T-helper 22 cell (primary cell): ENCODE measurements around the gene ADGRF4.

Experiments
- DNase-seq: peaks from one replicate; pipeline ENCODE4 v3.0.0-alpha.2; 2020; ENCODE audit warnings: low read depth

The ADGRF4 gene

DNA sequence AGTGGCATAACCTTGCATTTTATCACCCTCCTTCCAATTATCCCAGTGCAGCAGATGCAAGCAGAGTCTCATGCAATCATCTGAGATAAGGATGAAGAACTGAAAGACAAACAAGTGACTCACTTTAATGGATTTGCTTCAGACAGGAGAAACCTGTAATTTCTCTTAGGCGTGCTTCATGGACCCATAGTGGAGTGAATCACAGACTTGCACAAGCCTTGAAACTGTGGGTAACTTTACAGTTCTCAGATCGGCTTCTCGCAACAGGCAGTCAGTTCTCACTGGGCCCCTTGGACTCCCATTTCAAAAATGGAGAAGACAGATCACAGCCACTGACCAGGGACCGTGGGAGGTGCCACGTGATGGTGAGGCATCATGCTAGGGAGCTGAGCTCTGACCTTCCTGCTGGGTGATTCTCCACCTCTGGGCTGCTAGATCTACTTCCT, at the start of gene ADGRF4:
Gene ADGRF4 (plus strand): TSS at position 239 of the 446 bp plus-strand sequence. CDS start 8,666 bp downstream, outside the sequence.
- no peak for DNase-seq

- no peak for DNase-seq
Measured at GRCh38 chr6:47650553-47651432, 47.6 kb upstream of the ADGRF4 start.

DNA sequence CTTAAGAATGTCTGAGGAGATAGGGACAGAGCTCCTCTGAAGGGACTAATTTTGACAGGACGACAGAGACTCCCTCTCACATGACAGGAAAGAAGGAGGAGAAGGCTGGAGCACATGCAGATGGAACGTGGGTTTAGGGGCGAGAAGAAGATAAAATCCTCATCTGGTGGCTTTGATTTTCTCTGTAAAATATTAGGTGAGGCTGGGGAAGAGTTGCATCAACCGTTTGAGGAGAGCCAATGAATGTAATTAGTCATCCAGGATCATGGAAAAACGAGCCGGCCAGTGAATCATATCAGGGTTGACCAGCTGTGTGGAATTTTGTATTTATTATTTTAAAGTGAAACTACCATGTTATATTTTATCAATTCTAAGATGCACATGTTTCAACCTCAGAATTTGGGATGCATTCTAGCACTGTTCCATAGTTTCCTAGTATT, 46.9 kb upstream of the ADGRF4 start:
- no peak for DNase-seq

GRCh38 chr6:47653706-47654105, 44.7 kb upstream of the ADGRF4 start:
- DNase-seq, result no peak

- DNase-seq, result no peak
Measured at GRCh38 chr6:47654255-47654654, 44.1 kb upstream of the ADGRF4 start.

GRCh38 chr6:47655719-47656595, 42.4 kb upstream of the ADGRF4 start:
- DNase-seq, result no peak

DNA sequence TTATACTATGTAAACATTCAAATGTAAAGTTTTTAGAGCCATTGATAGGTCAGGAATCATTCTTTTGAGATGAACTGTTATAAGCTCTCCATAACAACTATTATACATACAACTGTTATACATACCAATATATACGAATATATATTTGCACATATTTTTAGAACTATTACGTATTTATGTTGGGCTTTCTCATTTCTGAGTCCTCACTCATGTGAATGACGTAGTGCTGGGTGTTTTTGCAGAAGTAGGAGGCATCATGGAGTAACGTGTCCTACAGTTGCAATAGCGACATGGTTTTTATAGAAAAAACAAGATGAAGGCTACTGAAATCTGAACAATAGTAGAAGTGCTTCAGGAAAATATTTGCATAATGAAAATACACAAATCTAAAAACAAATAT, 36.4 kb upstream of the ADGRF4 start:
- DNase-seq, result no peak

DNA sequence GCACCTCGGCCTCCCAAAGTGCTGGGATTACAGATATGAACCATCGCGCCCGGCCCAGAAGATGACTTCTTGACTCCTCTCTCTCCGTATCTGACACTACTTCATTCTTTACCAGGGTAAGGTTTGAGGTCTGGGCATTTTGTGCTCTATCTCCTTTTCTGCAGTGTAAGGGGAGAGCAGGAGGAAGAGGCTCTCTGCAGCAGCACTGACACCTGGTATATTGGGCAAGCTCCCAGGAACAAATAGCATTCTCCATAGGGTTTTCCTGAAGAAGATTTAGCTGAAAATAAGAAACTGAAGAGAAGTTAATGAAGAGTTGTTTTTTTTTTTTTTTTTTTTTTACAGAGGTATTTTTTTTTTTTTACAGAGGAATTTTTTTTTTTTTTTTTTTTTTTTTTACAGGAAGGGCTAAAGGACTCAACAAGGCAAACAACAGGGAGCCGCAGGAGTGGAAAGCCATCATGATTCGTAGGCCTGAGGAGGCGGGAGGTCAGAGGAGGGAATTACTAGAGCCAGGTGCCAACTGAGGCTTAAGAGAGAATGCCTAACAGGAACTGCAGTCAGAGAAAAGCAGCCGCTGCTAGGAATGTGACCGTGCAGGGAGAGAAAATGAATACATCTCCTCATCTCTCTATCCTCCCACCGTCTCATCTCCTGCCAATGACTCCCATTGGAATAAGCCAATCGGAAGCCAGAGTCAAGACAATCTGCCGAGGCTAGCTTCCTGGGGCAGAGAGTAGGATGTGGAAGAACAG, 34.7 kb upstream of the ADGRF4 start:
- no peak for DNase-seq

GRCh38 chr6:47665112-47665511, 33.3 kb upstream of the ADGRF4 start:
- no peak for DNase-seq

- DNase-seq, result no peak
Measured at GRCh38 chr6:47669684-47670513, 28.5 kb upstream of the ADGRF4 start.

DNA sequence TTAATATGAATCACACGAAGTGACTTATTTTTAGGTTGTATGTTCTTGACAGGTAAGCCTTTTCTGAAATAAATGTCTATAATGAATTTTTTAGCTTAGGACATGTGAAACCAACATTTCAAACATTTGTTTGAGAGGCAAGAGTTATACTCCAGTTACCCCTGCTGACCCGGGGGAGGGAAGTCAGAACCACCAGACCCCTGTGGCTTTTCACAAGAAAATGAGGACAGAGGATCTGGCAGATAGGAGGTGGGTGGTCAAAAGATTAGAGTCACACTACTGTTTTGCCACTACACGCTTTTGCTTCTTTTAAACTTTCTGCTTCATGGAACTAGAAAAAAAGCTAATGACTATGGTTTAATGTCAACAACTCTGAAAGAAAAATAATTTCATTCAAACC, 27.5 kb upstream of the ADGRF4 start:
- no peak for DNase-seq

DNA sequence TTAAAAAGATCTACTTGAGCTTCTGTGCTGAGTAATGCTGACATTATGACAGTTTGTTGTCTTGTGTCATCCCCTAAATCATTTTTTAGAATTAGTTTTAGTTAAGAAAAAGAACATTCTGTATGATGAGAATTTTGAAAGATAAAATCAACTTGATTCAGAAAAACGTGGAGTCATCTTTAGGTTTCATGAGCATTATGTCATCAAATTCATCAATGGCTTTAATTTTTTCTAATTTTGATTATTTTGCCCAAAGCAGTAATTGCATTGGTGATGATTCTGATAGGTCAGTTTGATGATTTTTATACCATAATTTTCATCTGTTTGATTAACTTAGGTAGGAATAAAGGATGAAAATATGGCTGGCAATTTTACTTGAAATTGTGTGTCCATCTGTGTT, 26.6 kb upstream of the ADGRF4 start:
- DNase-seq, result no peak

DNA sequence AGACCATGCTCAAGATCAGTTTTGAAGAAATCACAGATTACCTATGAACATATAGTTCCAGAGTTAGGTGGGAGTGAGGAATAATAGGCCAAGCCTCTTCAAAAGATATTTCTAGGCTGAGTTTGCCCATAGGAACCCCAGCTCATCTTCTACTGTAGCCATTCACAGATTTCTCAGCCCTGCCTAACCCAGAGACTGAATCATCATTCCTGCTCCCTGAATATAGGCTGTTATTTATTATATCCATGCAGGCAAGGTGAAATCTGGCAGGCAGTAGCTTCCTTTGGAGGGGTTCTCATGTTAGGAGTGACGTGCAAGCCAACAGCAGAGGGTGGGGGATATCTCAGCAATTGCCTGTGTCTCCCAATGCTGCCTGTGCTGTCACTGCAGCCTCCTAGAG, 25.6 kb upstream of the ADGRF4 start:
- no peak for DNase-seq

- DNase-seq, result no peak
Measured at GRCh38 chr6:47674673-47675072, 23.7 kb upstream of the ADGRF4 start.

DNA sequence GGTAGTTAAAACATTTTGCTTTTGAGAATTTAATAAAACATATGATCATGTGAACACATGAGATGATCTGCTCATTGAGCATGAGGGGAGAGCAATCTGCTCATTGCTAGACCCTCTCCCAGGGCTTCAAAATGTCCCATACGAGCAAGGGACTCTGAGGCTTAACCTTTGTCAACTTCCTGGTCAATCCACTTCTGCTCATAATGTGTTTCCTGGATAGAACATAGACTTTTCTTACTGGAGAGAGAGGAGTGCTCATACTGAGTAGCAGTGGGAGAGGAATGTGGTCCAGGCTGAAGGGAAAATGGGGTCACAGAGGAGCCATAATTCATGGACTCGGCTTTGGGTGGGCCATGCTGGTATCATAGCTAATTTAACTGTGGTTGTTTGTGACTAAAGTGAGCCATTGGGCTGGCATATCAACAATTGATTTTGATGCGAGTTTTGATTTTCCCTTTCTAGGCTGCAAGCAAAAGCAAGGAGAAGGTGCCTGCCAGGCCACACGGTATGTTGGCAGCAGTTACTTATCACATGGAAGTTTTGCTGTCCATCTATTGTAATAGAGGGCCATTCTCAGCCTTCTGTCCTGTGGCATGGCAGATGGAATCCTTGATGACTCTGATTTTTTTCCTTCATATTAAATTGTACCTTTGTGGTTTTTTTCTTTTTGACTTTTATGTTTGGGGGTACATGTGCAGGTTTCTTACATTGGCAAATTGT, 20.8 kb upstream of the ADGRF4 start:
- no peak for DNase-seq

GRCh38 chr6:47678739-47679138, 19.6 kb upstream of the ADGRF4 start:
- no peak for DNase-seq

DNA sequence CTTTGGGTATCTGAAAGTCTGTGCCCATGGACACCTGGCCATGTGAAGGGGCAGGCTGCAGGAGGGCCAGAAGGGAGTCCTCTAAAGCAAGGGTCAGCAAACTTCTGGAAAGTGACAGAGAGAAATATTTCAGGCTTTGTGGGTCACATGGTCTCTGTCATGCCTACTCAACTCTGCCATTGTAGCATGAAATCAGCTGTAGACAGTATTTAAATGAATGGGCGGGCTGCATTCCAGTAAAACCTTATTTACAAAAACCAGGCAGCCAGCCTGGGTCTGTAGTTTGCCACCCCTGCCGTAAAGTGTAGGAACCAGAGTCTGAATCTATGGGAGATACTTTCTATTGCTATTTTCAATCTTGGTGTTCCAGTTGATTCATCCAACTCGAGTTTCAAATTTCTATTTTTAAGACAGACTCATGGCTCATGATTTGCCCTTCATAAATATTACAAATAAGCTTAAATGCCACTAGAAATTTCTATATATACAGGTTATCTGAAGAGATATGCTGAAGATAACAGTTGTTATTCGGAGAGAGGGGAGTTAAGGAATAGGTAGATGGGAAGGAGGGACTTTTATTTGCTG, 19.0 kb upstream of the ADGRF4 start:
- DNase-seq, result no peak

GRCh38 chr6:47680051-47680450, 18.3 kb upstream of the ADGRF4 start:
- no peak for DNase-seq

DNA sequence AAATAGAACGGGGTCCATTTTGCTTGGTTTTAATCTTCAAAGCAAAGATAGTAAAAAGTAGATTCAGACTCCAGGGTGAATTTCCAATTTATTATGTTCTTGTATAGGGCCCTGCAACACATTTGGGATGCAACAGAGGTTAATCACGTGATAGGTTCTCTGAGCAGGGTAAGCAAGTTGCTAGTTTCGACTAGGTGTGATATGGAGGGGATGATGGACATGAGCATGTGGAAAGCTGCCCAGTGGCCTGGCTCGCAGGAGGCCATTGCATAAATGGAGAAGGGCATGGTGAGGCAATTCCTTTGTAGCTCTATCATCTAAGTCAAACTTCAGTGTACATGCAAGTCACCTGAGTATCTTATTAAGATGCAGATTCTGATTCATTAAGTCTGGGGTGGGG, 17.7 kb upstream of the ADGRF4 start:
- DNase-seq, result no peak
